ENCODE measurements around the gene POLD2. TPM values are rescaled to one million over a fixed set of nuclear protein-coding genes. Genes with fewer than 3 reads are reported as not detected.
A peak's percentile ranks its signal among the peaks of the same experiment; 100 is the strongest.
"Not testable (repeated sequence)": the region's sequence is repeated elsewhere in the genome, so short reads cannot be mapped to it uniquely, and the experiment has no call there.

Gene POLD2
- 49.9 TPM for total RNA-seq

GRCh38 chr7:44123190-44124003, at the start of gene POLD2:
TSS of gene POLD2 (minus strand) at chr7:44123548. CDS start at chr7:44122053, 1,495 bp downstream.
- peak; percentile 98 for DNase-seq

- no peak for DNase-seq
Observed at GRCh38 chr7:44172803-44173424, 49.6 kb upstream of the POLD2 start.

- DNase-seq = no peak
Observed at GRCh38 chr7:44172352-44172751, 49.0 kb upstream of the POLD2 start.

GRCh38 chr7:44171901-44172300, 48.6 kb upstream of the POLD2 start:
- DNase-seq = not testable (repeated sequence)

- no peak for DNase-seq
Observed at GRCh38 chr7:44167920-44168319, 44.6 kb upstream of the POLD2 start.

- no peak for DNase-seq
Observed at GRCh38 chr7:44163591-44163990, 40.2 kb upstream of the POLD2 start.

GRCh38 chr7:44162785-44163395, 39.5 kb upstream of the POLD2 start:
- no peak for DNase-seq

- DNase-seq = no peak
Observed at GRCh38 chr7:44162179-44162578, 38.8 kb upstream of the POLD2 start.

GRCh38 chr7:44161371-44161770, 38.0 kb upstream of the POLD2 start:
- no peak for DNase-seq

- DNase-seq = no peak
Observed at GRCh38 chr7:44159824-44160630, 36.7 kb upstream of the POLD2 start.

GRCh38 chr7:44158873-44159631, 35.7 kb upstream of the POLD2 start:
- DNase-seq = no peak

- no peak for DNase-seq
Observed at GRCh38 chr7:44158096-44158872, 34.9 kb upstream of the POLD2 start.

GRCh38 chr7:44157116-44158080, 34.0 kb upstream of the POLD2 start:
- DNase-seq = no peak

GRCh38 chr7:44156453-44157010, 33.2 kb upstream of the POLD2 start:
- no peak for DNase-seq

- DNase-seq = no peak
Observed at GRCh38 chr7:44155191-44156185, 32.1 kb upstream of the POLD2 start.

GRCh38 chr7:44154703-44155102, 31.4 kb upstream of the POLD2 start:
- DNase-seq = no peak

- no peak for DNase-seq
Observed at GRCh38 chr7:44153948-44154335, 30.6 kb upstream of the POLD2 start.

All from occipital lobe (tissue), 2 donors.